MCF 10A (cell line): Measurements from ENCODE around the gene SERPINA4. TPM values are rescaled to one million over a fixed set of nuclear protein-coding genes. Genes with fewer than 3 reads are reported as not detected.

Experiments
- BruUV-seq: library from RNA; stranded (reverse); fragments of 400-500 nt; replicated peaks from 2 replicates; lab custom pipeline; 2021; lab: Mats Ljungman, UMichigan
- CTCF ChIA-PET: fragments of 300-600 bp; sonication (Branson Sonifier 250); formaldehyde crosslinking; extraction: SDS; loops from one replicate; lab custom pipeline; 2021; ENCODE audit warnings: antibody characterized with exemption, inconsistent platforms; lab: Yijun Ruan, JAX
- POLR2A ChIA-PET: fragments of 300-600, 350-650 bp; sonication (Branson Sonifier 250); formaldehyde crosslinking; extraction: SDS; loops from one replicate; lab custom pipeline; 2020; ENCODE audit warnings: antibody characterized with exemption, inconsistent platforms; lab: Yijun Ruan, JAX
- DNase-seq: peaks from one replicate; pipeline ENCODE4 v3.0.0-alpha.2; 2018; ENCODE audit not compliant: unreplicated experiment
- H3K27ac Mint-ChIP-seq: one replicate; pipeline ENCODE4 v1.8.0; 2022; ENCODE audit warnings: mild to moderate bottlenecking, low read depth, mixed read lengths; ENCODE audit not compliant: unreplicated experiment
- H3K27me3 Mint-ChIP-seq: one replicate; pipeline ENCODE4 v1.8.0; 2022; ENCODE audit warnings: mixed read lengths; ENCODE audit not compliant: insufficient read depth, unreplicated experiment
- H3K36me3 Mint-ChIP-seq: one replicate; pipeline ENCODE4 v1.8.0; 2022; ENCODE audit warnings: mild to moderate bottlenecking, moderate library complexity, mixed read lengths; ENCODE audit not compliant: insufficient read depth, unreplicated experiment
- H3K4me1 Mint-ChIP-seq: one replicate; pipeline ENCODE4 v1.8.0; 2022; ENCODE audit warnings: mixed read lengths; ENCODE audit not compliant: insufficient read depth, unreplicated experiment
- H3K4me3 Mint-ChIP-seq: one replicate; pipeline ENCODE4 v1.8.0; 2022; ENCODE audit warnings: mild to moderate bottlenecking, moderate library complexity, mixed read lengths; ENCODE audit not compliant: unreplicated experiment
- H3K9me3 Mint-ChIP-seq: one replicate; pipeline ENCODE4 v1.8.0; 2022; ENCODE audit warnings: mixed read lengths; ENCODE audit not compliant: unreplicated experiment
- CTCF ChIP-seq: fragments of 200-600 bp; IDR thresholded peaks from one replicate; pipeline ENCODE4 v1.8.0; 2022; ENCODE audit warnings: antibody characterized with exemption, mild to moderate bottlenecking; ENCODE audit not compliant: unreplicated experiment
- intact Hi-C: fragments of 100-400 bp; cut with micrococcal nuclease; formaldehyde crosslinking; loops from 2 replicates; pipeline ENCODE4 v1.14.1; 2022
- total RNA-seq: library from RNA; stranded (reverse); gene quantifications from 2 replicates; pipeline ENCODE4 v1.2.3, GENCODE V29; 2022

SERPINA4 gene
- total RNA-seq, 1 experiment from 2014 or later = not detected

- TF ChIP-seq CTCF = no peak
- intact Hi-C loops = no loop called here
- Mint-ChIP-seq H3K27me3 (no peaks in the 10 kb centered on the region), H3K27ac (no peak overlapping the region), H3K36me3 (no peaks in the 10 kb centered on the region), H3K9me3 (no peaks in the 10 kb centered on the region), H3K4me3 (no peak overlapping the region), H3K4me1 (peaks cover 8% of the 10 kb centered on the region)
- BruUV-seq = no TSS peak
- DNase-seq = no peak
- POLR2A ChIA-PET = no interaction called here
- CTCF ChIA-PET = interaction anchor here (0.6 to 4.8 kb wide), 7 partner anchors 16 to 120 kb away, joined by 3 to 31 read pairs (median 3); no protein-coding TSS in a partner anchor
These were observed 8.8 kb downstream of the SERPINA4 start for GRCh38 chr14:94570002-94570400.

GRCh38 chr14:94570440-94570839, 9.2 kb downstream of the SERPINA4 start:
- H3K27me3 Mint-ChIP-seq = no peaks in the 10 kb centered on the region
- POLR2A ChIA-PET = no interaction called here

GRCh38 chr14:94571395-94571794, 10.2 kb downstream of the SERPINA4 start:
- TF ChIP-seq CTCF = no peak
- no peaks in the 10 kb centered on the region for H3K27me3 Mint-ChIP-seq
- no peaks in the 10 kb centered on the region for H3K36me3 Mint-ChIP-seq
- DNase-seq = no peak
- peak overlapping the region; percentile 4 for H3K27ac Mint-ChIP-seq
- no peaks in the 10 kb centered on the region for H3K9me3 Mint-ChIP-seq
- CTCF ChIA-PET = interaction anchor here (1.0 to 4.8 kb wide), 2 partner anchors 22 to 27 kb away, joined by 3 to 31 read pairs; no protein-coding TSS in a partner anchor
- POLR2A ChIA-PET = no interaction called here
- H3K4me1 Mint-ChIP-seq = peaks cover 8% of the 10 kb centered on the region
- intact Hi-C loops = no loop called here
- no peak overlapping the region for H3K4me3 Mint-ChIP-seq
- no TSS peak for BruUV-seq

More at GRCh38 chr14:94570440-94570839, 9.2 kb downstream of the SERPINA4 start:
- H3K4me3 Mint-ChIP-seq = no peak overlapping the region
- no peak for TF ChIP-seq CTCF
- CTCF ChIA-PET = interaction anchor here (0.6 to 4.8 kb wide), 6 partner anchors 17 to 84 kb away, joined by 3 to 31 read pairs (median 3); no protein-coding TSS in a partner anchor
- no peaks in the 10 kb centered on the region for H3K36me3 Mint-ChIP-seq
- BruUV-seq = no TSS peak
- intact Hi-C loops = no loop called here
- H3K9me3 Mint-ChIP-seq = no peaks in the 10 kb centered on the region
- DNase-seq = no peak
- peaks cover 8% of the 10 kb centered on the region for H3K4me1 Mint-ChIP-seq
- H3K27ac Mint-ChIP-seq = no peak overlapping the region

DNA sequence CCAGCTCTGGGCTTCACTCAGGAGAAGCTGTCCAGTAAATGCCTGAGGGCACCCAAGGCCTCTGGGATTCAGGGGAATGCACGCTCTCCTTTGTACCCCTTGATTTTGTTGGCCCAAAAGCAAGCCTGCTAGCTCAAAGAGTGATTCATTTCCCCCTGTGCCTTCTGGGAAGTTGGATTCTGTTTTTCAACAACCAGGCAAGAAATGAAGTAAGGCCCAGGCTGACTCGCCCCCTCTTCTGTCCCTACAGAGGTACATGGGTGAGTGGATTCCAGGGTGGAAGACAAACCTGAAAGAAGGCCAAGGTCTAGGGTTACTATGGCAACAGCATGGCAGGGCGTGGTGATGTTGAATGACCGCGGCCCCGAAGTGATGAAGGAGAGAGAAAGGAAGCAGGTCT, 10.7 kb downstream of the SERPINA4 start:
- ChIA-PET CTCF (interaction anchor here (4.8 kb wide), 1 partner anchor 23 kb away, joined by 31 read pairs; no protein-coding TSS in a partner anchor), POLR2A (no interaction called here)
- no peaks in the 10 kb centered on the region for H3K9me3 Mint-ChIP-seq

More for the DNA sequence above, 10.7 kb downstream of the SERPINA4 start:
- DNase-seq = peak; percentile 75
- no TSS peak for BruUV-seq
- no peaks in the 10 kb centered on the region for H3K36me3 Mint-ChIP-seq
- peak overlapping the region; percentile 4 for H3K27ac Mint-ChIP-seq
- TF ChIP-seq CTCF = no peak
- H3K4me3 Mint-ChIP-seq = no peak overlapping the region
- intact Hi-C loops = no loop called here
- H3K27me3 Mint-ChIP-seq = no peaks in the 10 kb centered on the region
- H3K4me1 Mint-ChIP-seq = peaks cover 8% of the 10 kb centered on the region
